ENCODE data around the gene CSTF1. TPM values are rescaled to one million over a fixed set of nuclear protein-coding genes. Genes with fewer than 3 reads are reported as not detected.
"Not testable (repeated sequence)": the region's sequence is repeated elsewhere in the genome, so short reads cannot be mapped to it uniquely, and the experiment has no call there.

The CSTF1 gene
- total RNA-seq, 1 experiment from 2014 or later = 60.2 TPM

- Histone ChIP-seq H3K36me3 (ENCODE audit: low read depth, low read length) (peaks cover 57% of the 10 kb centered on the region), H3K4me2 (ENCODE audit: low read length) (no peak overlapping the region)
These were observed 3.6 kb upstream of the CSTF1 start for GRCh38 chr20:56388882-56389281.

GRCh38 chr20:56389807-56390206 is 2.6 kb upstream of the CSTF1 start:
- Histone ChIP-seq H2AFZ (ENCODE audit: low read length) (no peak overlapping the region), H3K27me3 (ENCODE audit: low read length) (no peaks in the 10 kb centered on the region), H3K9me3 (ENCODE audit: low read length) (no peaks in the 10 kb centered on the region), H3K4me2 (ENCODE audit: low read length) (peak overlapping the region; percentile 90), H3K4me1 (ENCODE audit: insufficient read depth, low read length) (peaks cover 24% of the 10 kb centered on the region), H3K79me2 (ENCODE audit: low read length) (peaks cover 95% of the 10 kb centered on the region), H3K9me2 (replicated peaks; ENCODE audit: low read length) (no peaks in the 10 kb centered on the region), H3K36me3 (ENCODE audit: low read depth, low read length) (peaks cover 48% of the 10 kb centered on the region), H4K20me1 (ENCODE audit: low read length) (peaks cover 5% of the 10 kb centered on the region), H3F3A (ENCODE audit: low read length, unreplicated experiment) (no peaks in the 10 kb centered on the region), H3K27ac (ENCODE audit: low read length) (no peak overlapping the region), H3K4me3 (ENCODE audit: low read length) (peak overlapping the region; percentile 27; the same call in 1 of the 2 replicates), H3K9ac (ENCODE audit: low read length) (no peak overlapping the region)
- DNase-seq (no peak), ATAC-seq (no peak)
- intact Hi-C loops (cut with micrococcal nuclease) = no loop called here
- ChIA-PET CTCF (no interaction called here), POLR2A (ENCODE audit: unreplicated experiment) (no interaction called here)
- no TSS peak for BruUV-seq (replicated peaks)
- no peak for TF ChIP-seq EZH2phosphoT487 (IDR thresholded peaks at IDR 0.05; ENCODE audit: borderline replicate concordance, low read length)
- no peak for TF ChIP-seq CTCF (conservative IDR thresholded peaks at IDR 0.05; ENCODE audit: low read depth, low read length)
- no peak for TF ChIP-seq EZH2 (IDR thresholded peaks at IDR 0.05; ENCODE audit: low read length, unreplicated experiment)

More at GRCh38 chr20:56388882-56389281, 3.6 kb upstream of the CSTF1 start:
- no peak overlapping the region for H2AFZ ChIP-seq (ENCODE audit: low read length)
- DNase-seq = no peak
- no TSS peak for BruUV-seq (replicated peaks)
- peaks cover 21% of the 10 kb centered on the region for H3K4me1 ChIP-seq (ENCODE audit: insufficient read depth, low read length)
- H3K4me3 ChIP-seq (ENCODE audit: low read length) = no peak overlapping the region
- H3K9ac ChIP-seq (ENCODE audit: low read length) = no peak overlapping the region
- H3F3A ChIP-seq (ENCODE audit: low read length, unreplicated experiment) = no peaks in the 10 kb centered on the region
- ChIA-PET POLR2A (ENCODE audit: unreplicated experiment) (no interaction called here), CTCF (no interaction called here)
- H3K9me2 ChIP-seq (replicated peaks; ENCODE audit: low read length) = no peaks in the 10 kb centered on the region
- ATAC-seq = no peak
- H3K79me2 ChIP-seq (ENCODE audit: low read length) = peaks cover 95% of the 10 kb centered on the region
- intact Hi-C loops (cut with micrococcal nuclease) = no loop called here
- no peak overlapping the region for H3K27ac ChIP-seq (ENCODE audit: low read length)
- H3K9me3 ChIP-seq (ENCODE audit: low read length) = no peaks in the 10 kb centered on the region
- TF ChIP-seq EZH2 (IDR thresholded peaks at IDR 0.05; ENCODE audit: low read length, unreplicated experiment) (no peak), CTCF (conservative IDR thresholded peaks at IDR 0.05; ENCODE audit: low read depth, low read length) (no peak), EZH2phosphoT487 (IDR thresholded peaks at IDR 0.05; ENCODE audit: borderline replicate concordance, low read length) (no peak)
- no peaks in the 10 kb centered on the region for H3K27me3 ChIP-seq (ENCODE audit: low read length)
- H4K20me1 ChIP-seq (ENCODE audit: low read length) = peaks cover 11% of the 10 kb centered on the region

GRCh38 chr20:56390396-56390795 is 2.0 kb upstream of the CSTF1 start:
- H3K79me2 ChIP-seq (ENCODE audit: low read length) = peaks cover 95% of the 10 kb centered on the region
- peaks cover 24% of the 10 kb centered on the region for H3K4me1 ChIP-seq (ENCODE audit: insufficient read depth, low read length)
- CTCF ChIA-PET; H3K27ac ChIP-seq (ENCODE audit: low read length); ATAC-seq; H3K27me3 ChIP-seq (ENCODE audit: low read length); H3K9me2 ChIP-seq (replicated peaks; ENCODE audit: low read length); intact Hi-C loops (cut with micrococcal nuclease); H3K9me3 ChIP-seq (ENCODE audit: low read length); H2AFZ ChIP-seq (ENCODE audit: low read length); BruUV-seq (replicated peaks); H3F3A ChIP-seq (ENCODE audit: low read length, unreplicated experiment); H4K20me1 ChIP-seq (ENCODE audit: low read length); POLR2A ChIA-PET (ENCODE audit: unreplicated experiment); DNase-seq: not testable (repeated sequence)
- peaks cover 50% of the 10 kb centered on the region for H3K36me3 ChIP-seq (ENCODE audit: low read depth, low read length)
- H3K4me2 ChIP-seq (ENCODE audit: low read length) = peak overlapping the region; percentile 90
- H3K4me3 ChIP-seq (ENCODE audit: low read length) = peak overlapping the region; percentile 87
- H3K9ac ChIP-seq (ENCODE audit: low read length) = peak overlapping the region; percentile 96

Data from PC-3 (cell line).